GM18498 (cell line): ENCODE measurements around the gene DNAJC18.
"Not testable (repeated sequence)": the region's sequence is repeated elsewhere in the genome, so short reads cannot be mapped to it uniquely, and the experiment has no call there.

Source experiments
- ATAC-seq: cut with Tn5 transposase; IDR thresholded peaks from one replicate; pipeline ENCODE4 v1.9.1; 2021; ENCODE audit warnings: mild to moderate bottlenecking, moderate library complexity; ENCODE audit not compliant: unreplicated experiment

The DNAJC18 gene

GRCh38 chr5:139461698-139462097, 22.4 kb upstream of the DNAJC18 start:
- ATAC-seq, result no peak

GRCh38 chr5:139461176-139461575, 21.9 kb upstream of the DNAJC18 start:
- no peak for ATAC-seq

GRCh38 chr5:139460455-139460854, 21.1 kb upstream of the DNAJC18 start:
- ATAC-seq, result no peak

GRCh38 chr5:139459451-139459934, 20.2 kb upstream of the DNAJC18 start:
- ATAC-seq, result peak; percentile 35

GRCh38 chr5:139458580-139459407, 19.5 kb upstream of the DNAJC18 start:
- peak; percentile 68 for ATAC-seq

- peak; percentile 34 for ATAC-seq
Measured at GRCh38 chr5:139457653-139458306, 18.5 kb upstream of the DNAJC18 start.

GRCh38 chr5:139457241-139457640, 17.9 kb upstream of the DNAJC18 start:
- no peak for ATAC-seq

GRCh38 chr5:139456776-139457175, 17.5 kb upstream of the DNAJC18 start:
- no peak for ATAC-seq

- ATAC-seq, result no peak
Measured at GRCh38 chr5:139454568-139455290, 15.4 kb upstream of the DNAJC18 start.

GRCh38 chr5:139453683-139454567, 14.6 kb upstream of the DNAJC18 start:
- no peak for ATAC-seq

GRCh38 chr5:139451878-139452660, 12.7 kb upstream of the DNAJC18 start:
- ATAC-seq, result no peak

- no peak for ATAC-seq
Measured at GRCh38 chr5:139451176-139451575, 11.9 kb upstream of the DNAJC18 start.

GRCh38 chr5:139446956-139447779, 7.8 kb upstream of the DNAJC18 start:
- ATAC-seq, result peak; percentile 60

GRCh38 chr5:139445325-139446170, 6.2 kb upstream of the DNAJC18 start:
- no peak for ATAC-seq

- no peak for ATAC-seq
Measured at GRCh38 chr5:139443831-139444453, 4.6 kb upstream of the DNAJC18 start.

GRCh38 chr5:139440416-139440815, 1.1 kb upstream of the DNAJC18 start:
- not testable (repeated sequence) for ATAC-seq

GRCh38 chr5:139438707-139439012, 665 bp downstream of the DNAJC18 start:
- ATAC-seq, result no peak

- no peak for ATAC-seq
Measured at GRCh38 chr5:139435676-139436075, 3.6 kb downstream of the DNAJC18 start.
